Mammary epithelial cell (primary cell): ENCODE measurements around the gene OR2V1.

ENCODE experiments used
- CTCF ChIP-seq, 2 donors: IDR thresholded peaks in 1 of 2; conservative IDR thresholded peaks in 1 of 2; 2 replicates each; pipeline ENCODE4 v1.5.1; 2011 to 2012; ENCODE audit warnings: inconsistent platforms in 2 of 2, low read length in 2 of 2, mild to moderate bottlenecking in 2 of 2, control low read depth in 1 of 2, low read depth in 1 of 2; ENCODE audit not compliant: insufficient read depth in 1 of 2; ENCODE audit errors: extremely low read depth in 1 of 2
- EZH2 ChIP-seq: IDR thresholded peaks from 2 replicates; pipeline ENCODE4 v1.6.1; 2012; ENCODE audit warnings: low read length, inconsistent platforms, borderline replicate concordance

GRCh38 chr5:181160152-181160754 is 29.3 kb upstream of the OR2V1 start:
- TF ChIP-seq CTCF (conservative IDR thresholded peaks at IDR 0.05 in 1 of 2, IDR thresholded peaks at IDR 0.05 in 1 of 2; ENCODE audit: extremely low read depth in 1 of 2, insufficient read depth in 1 of 2, low read depth in 1 of 2, low read length in 2 of 2) (no peak), EZH2 (no peak)
